ENCODE results near the gene NIN.
"Not testable (repeated sequence)": the region's sequence is repeated elsewhere in the genome, so short reads cannot be mapped to it uniquely, and the experiment has no call there.

Gene NIN

DNA sequence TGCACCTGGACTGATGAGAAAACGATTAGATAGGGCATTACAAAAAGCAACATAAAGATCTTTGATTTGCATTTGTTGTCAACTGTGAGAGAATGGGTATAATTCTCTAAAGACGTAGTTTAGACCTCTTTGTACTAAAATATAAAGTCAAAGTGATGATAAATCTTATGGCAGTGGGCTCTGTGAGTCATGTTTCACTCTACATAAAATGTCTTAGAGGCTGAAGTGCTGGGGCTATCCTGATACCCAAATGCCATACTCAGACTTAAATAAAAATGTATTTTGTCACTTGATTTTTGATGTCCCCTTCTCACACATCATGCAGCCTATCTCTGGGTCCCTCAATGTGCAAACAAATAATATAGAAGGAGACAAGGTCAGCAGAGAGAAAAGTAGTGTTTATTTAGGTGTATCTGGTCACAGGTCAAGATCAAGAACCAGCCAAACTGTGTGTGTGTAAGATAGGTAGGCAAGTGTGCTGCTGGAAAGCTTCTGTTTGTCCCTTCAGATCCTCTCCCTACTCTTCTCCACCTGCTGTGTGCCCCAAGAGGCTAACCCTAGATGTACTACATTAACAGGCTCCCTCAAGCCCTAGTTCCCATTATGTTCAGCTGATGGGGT lies 7.0 kb upstream of the NIN start:
- DNase-seq (ENCODE audit: low read depth): no peak

DNA sequence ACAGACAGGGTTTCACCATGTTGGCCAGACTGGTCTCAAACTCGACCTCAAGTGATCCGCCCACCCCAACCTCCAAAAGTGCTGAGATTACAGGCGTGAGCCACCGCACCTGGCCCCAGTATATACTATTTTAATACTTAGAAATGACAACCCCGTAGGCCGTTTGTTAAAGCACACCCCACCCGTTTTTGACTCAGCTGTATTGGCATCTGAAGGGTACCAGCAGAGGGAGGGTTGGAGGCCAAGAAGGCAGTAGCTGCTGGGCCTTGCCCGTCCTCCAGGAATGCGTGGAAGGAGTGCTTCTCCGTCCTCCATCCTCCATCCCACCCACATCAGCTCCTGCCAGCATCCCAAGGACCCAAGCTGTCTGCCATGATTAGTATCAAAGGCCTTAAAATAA lies 6.3 kb upstream of the NIN start:
- no peak for DNase-seq (ENCODE audit: low read depth)

DNA sequence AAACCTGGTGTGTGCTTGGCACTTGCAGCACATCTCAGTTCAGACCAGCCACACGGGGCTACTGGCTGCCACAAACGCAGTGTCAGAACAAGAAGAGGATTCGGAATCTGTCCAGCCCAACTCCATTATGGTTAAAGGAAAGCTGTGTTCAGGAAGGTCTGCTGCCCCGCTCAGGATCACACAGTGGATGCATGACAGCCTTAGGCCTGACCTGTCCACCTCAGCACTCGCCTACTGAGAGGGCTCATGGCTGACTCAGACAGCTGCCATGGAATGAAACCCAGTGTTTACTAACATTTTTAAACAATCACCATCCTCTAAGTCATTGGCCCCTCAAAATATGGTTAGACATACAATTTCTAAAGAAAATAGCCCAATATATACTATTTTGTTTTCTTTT lies 5.6 kb upstream of the NIN start:
- DNase-seq (ENCODE audit: low read depth): no peak

DNA sequence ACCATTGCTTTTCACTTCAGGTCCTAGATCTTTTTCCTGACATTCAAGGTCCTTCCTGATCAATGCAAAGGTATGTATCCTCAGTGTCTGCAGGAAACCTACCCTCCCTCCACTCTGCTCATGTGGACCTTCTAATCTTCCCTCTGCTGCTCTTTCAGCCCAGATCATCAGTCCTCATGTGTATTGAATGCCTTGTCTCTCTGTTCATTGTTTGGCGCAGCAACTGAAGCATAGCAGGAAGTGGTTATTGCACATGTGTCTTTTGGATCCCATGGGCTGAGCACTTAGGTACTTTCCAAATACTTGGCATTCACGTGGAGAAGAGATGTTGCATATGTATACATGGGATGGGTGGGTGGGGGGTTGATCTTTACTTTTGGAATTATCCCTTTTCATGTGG lies 4.3 kb upstream of the NIN start:
- DNase-seq (ENCODE audit: low read depth): no peak

DNA sequence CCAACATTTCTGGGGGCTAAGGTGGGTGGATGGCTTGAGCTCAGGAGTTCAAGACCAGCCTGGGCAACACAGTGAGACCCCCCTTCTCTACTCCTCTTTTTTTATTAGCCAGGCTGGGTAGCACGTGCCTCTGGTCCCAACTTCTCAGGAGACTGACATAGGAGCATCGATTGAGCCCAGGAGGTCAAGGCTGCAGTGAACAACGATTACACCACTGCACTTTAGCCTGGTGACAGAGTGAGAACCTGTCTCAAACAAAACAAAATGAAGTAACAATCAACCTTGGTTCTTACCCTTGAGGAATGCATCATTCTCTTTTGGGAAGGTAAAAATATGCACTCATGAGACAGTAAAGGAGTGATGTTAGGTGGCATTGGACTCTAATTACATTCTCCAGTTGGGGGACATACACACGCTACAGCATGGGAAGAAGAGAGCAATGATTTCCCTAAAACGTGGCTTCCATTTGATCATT lies 3.9 kb upstream of the NIN start:
- DNase-seq (ENCODE audit: low read depth): no peak

DNA sequence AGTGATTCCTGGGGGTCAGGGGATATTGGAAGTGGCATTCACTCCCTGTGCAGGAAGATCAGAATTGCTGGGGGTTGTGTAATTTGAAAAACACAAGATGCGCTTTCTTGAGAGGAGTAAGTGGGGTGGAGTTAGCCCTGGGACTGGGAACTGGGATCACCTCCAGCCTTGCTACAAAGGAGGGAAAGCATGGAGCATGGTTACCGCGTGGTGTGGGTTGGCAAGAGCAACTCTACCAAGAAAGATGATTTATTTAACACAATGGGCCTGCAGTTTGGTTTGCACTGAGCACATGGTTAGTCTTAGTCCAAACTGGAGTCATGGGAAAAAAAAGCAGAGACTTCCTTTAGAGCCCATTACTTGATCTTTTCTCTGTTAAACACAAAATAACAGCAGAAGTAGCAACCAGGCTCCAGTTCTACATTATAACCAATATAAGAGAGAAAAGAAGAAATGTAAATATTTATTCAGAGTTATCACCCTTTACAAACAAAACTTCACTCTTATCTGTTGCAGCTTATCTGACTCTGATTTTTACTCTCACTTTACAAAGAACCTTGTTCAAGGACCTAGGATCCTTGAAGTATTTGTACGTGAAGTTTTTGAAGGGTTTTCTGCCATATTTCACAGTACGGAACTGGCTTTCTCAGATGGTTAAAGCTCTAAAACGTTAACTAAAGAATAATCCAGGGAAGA lies 2.1 kb upstream of the NIN start:
- no peak for DNase-seq (ENCODE audit: low read depth)

DNA sequence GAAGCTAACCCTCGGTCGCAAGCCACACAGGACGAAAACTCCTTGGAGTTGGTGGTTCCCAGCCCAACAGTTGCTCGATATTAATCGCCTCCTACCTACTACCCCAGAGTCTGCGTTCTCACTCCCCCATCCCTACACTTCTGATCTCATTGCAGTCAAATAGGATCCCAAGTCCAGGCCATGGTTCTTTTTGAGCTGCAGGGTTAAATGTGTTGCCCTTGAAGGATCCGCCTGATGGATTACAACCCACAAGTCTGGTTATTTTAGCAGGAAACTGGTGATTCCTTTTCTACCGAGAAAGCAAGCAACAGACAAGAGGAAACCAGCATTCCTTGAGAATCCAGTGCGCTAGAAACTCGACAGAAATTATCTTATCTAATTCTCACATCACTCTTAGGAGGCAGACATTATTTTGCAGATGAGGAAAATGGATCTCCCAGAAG lies 785 bp upstream of the NIN start:
- DNase-seq (ENCODE audit: low read depth): no peak

DNA sequence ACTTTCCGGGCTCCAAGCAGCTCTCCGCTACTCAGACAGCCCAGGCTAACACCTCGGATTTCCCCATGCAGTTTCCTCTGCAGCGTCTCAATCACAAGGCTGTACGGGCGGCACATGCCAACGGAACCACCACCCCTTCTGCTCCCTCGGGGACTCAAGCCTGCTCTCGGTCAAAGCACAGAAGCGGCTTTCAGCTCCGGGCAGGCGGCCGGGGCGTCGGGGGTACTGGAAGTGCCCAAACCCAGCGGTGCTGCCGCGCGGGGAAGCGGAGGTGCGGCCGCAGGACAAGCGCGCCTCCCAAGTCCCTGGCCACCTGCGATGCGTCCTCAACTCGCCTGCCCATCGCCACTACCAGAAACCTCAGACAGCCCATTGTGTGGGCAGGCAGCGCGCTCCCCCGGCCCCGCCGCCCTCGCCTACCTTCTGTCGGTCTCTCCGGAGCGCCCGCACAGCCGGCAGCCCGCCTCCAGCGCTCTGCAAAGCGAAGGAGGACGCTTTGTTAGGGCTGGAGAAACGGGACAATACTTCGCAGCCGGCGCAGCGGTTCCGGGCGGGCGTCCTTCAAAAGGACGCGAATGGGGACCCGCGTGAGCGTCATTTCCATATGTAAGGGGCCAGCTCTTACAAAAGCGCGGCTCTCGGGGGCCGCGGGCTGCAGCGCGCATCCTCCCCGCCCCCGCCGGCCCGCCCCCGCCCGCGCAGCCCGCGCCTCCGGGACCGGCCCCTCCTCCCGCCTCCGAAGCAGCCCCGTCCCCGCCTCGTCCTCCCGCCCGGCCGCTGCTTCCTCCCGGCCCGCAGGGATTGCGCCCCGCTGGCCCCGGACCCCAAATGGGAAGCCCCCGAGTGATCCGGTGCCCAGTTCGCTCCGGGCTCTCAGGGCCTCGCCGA lies 674 bp downstream of the NIN start:
- DNase-seq (ENCODE audit: low read depth): peak; percentile 58

DNA sequence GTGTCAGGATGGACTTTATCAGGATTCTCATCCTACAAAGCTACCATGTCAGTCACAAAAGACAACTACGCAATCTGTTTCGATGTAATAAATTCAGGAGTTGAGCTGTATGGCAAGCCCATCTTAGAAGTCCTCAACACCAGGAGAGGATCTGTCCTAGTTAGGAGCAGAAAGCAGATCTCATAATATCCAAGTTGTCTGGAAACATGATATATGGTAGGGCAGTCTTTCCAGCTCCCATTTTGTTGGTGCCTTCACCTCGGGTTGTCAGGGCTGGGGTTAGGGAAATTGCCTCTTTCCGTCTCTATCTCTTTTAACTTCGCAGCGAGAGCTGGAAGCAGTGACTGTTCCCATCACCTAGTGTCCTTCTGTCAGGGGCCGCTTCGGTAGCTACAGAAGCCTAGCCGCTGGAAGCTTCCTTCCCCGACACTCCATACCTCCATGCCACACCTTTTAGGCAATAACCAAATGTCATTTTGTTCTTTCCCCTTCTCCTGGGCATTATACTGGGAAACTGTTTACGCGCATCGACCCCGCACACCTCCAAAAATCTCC lies 1.4 kb downstream of the NIN start:
- DNase-seq (ENCODE audit: low read depth): no peak

DNA sequence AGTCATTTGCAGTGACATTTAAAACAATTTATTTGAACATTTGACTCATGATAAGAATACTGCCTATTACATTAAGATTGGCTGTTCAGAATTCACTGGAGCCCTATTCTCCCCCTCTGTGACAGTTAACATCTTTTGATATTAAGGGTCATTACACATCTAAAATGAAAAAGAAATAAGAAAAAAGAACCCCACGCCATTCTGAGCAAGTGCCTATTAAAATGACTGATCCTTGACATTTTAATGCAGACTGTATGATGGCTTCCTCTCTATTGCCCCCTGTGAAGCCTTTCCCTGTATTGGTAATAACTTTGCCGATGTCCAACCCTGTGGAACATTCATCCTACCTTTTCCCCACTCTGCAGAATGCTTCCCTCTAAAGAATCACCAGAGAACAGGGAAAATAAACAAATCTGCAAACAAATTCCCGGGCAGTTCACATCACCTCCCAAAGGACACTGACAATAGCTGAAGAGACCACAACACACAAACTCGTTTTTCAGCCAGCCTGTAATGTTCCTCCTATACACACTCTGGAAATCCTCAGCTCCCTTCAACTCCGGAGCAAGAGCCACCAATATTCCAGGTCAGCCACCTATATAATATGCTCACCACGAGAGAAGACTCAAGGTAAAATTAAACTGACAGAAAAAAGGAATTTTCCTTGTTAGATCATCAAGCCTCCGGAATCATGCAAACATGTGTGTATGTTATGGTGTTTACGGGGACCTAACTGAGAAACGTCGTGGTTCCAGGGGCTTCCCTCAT lies 2.1 kb downstream of the NIN start:
- DNase-seq (ENCODE audit: low read depth): no peak

DNA sequence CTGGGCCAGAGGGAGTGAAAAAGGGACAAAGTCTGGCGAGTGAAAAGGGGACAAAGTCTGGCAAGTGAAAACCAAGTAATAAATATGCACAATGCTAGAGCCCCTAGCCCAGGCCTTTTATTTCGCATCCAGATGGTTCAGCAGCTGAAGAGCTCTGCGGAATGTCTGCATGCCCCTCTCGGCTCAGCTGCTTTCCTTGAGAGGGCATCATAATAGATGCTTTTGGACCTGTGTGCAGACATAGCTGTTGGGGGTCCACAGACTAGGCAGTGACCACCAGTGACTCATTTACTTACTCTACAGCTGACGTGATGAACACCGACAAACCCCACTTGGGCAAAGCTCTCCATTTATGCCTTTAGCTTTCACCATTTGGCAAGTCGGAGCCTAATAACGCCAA lies 4.3 kb downstream of the NIN start:
- DNase-seq (ENCODE audit: low read depth): no peak

DNA sequence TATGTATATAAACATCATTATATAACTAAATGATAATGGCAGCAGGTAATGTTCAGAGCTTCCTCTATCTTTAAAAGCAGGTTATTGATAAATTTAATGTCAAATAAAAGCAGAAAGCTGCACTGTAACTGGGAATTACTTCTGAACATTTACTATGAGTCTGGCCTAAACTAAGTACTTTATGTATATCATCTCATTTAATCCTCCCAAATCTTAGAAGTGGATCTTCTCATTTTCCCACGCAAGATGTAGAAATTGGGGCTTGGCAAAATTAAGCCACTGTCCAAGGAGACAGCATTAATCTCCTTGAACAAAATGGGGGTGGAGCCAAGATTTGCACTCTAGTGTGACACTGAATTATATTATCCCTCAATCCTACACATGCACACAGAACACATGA lies 5.7 kb downstream of the NIN start:
- no peak for DNase-seq (ENCODE audit: low read depth)

DNA sequence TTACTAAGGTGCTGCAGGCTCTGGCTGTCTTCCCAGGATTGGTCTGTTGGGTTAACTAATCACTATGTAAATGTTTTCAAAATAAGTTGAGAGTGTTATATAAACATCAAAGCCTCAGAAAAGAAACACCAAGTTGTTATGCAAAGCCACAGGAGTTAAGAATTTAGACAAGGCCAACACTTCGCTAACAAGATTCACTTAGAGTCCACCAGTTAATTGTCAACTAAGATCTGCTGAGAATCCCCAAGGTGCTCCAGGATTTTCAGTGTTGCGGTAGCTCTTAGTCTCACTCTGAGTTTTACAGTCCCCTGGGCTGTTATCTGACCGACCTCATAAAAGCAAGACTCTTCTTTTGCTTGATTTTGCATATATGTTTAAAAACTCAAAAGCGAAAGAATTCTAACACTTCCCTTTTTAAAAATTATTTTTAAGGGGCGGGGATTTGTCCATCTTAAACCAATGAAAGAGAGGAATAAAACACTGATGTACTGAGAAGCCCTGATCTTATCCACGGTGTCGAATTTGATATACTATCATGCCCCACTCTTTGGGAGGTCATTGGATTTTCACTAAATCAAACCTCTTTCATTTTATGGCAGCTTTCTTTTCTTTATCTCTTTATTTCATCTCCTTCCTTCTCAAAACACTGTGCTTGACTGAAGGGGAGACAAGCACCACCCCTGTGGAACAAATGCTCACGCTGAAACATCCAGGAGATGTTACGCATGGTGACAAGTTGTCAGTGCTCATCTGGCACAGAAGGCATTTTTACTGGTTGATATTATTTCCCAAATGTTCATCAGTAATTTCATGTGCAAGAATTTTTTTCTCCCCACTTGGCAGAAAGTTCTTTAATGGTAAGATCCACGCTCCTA lies 7.0 kb downstream of the NIN start:
- no peak for DNase-seq (ENCODE audit: low read depth)

DNA sequence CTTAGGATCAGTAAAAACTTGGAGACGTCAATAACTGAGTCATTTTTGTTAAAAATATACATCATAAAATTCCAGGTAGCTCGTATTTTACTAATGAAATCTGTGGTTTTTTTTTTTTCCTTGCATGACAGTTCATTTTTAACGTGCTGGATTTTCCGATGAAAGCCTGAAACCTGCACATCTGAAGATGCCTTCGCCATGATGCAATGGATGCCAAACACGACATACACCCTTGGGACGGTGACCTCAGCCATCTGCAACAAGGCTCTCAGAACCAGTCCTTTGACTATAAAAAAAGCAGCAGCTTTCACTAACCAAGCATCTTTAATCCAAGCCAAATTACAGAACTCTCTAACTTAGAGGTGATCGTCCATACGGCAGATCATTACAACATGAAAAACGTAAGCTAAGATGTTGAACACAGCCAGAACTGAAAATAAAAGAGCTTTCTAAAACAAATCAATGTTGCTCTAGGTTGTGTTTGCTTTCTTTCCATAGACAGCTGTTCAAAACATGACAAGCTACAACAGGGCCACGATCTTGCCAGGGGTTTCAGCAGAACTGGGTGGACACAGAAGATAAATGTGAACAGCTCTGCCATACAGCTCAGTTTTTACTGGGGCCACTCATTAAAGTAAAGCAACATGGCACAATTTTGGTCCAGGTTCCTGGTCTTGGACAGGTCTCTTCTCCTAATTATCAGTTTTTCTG lies 7.8 kb downstream of the NIN start:
- no peak for DNase-seq (ENCODE audit: low read depth)

DNA sequence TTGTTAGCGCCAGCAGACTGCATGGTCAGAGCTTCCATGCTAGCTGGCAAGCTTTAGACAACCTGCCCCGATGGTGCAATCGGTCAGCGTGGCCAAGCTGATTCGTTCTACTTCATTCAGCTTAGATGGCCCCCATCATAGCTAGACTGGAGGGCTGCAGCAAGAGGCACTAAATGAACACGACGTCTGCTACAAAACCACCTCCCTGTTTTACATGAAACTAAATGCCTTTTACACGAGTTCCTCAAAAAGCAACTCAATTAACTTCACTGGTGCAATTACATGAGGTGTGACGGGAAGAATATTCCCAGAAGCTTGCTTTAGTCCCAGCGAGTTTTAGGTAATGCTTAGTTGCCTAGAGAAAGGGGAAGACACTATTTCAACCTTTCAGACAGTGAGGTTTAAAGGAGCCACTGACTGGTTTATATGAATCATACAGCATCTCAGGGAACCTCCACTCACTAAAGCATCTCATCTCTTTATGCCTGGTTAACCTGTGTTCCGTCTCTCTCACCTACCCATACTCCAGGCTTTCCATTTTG lies 8.4 kb downstream of the NIN start:
- no peak for DNase-seq (ENCODE audit: low read depth)

DNA sequence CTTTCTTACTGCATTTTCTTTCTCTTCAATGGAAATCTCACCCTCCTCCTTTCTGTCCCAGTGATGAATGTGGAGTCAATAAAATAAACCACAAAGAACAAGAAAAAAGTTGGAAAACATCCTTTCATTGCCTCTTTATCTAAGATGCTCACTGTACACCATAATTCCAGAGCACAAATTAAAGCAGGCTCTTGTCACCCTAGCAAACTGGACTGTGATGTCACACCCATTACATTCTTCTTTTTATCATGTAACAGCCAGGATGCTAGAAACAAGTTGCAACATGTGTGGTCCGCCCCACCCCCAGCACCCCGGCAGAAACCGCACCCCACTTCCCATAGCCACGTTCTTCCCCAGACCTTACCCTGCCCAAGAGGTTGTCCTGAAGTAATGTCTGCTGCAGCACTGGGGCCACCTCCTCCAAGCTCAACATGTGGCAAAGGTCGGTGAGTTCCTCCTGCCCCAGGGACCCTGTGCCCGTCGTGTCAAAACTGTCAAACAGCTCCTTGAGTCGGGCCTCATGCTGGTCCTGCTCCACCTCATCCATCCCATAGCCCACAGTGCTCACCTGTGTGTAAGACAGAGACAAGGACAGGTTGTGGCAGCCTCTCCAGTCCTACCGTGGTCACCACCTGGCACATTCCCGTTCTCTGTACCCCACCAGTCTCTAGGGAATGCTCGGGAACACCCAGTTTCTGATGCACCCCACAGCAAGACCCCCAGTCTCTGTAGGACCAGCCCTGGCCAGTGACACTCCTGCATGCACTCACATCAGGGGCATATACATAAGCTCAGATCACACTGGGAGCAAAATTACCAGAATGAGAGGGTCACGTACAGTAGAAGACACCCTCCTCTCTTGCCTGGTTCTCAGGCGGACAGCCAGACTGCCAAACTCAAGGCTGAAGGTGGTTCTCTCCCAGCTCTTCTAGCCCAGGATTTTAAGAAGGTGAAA lies 9.2 kb downstream of the NIN start:
- no peak for DNase-seq (ENCODE audit: low read depth)

DNA sequence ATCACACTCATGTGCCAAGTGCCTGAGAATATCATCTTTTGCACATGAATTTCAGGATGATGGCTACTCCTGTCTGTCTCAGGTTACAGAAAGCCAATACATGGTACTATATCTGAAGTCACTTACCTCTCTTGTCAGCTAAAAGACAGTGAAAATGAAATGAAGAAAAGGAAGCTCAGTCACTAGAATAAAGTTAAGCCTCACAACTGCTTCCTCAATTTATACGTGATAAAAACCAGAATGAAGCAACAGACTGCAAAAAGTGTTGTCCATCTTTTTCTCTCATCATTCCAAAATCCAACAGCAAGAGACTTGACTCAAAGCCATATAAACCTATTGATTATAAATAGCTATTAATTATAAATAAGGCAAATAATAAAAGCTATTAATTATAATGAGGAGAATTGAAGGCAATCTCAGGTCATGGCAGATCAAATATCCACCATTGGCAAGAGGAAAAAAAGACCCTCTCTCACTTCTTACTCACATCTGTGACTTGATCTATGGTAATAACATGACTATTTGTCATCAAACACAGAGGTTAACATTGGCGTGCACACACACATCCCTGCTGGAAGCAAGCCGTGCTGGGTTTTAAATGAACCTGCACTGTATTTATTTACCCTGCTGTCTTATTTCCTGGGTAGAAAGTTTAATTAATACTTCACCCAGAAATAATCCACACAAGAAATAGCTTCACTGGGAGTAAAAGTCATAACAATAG lies 10.0 kb downstream of the NIN start:
- no peak for DNase-seq (ENCODE audit: low read depth)

DNA sequence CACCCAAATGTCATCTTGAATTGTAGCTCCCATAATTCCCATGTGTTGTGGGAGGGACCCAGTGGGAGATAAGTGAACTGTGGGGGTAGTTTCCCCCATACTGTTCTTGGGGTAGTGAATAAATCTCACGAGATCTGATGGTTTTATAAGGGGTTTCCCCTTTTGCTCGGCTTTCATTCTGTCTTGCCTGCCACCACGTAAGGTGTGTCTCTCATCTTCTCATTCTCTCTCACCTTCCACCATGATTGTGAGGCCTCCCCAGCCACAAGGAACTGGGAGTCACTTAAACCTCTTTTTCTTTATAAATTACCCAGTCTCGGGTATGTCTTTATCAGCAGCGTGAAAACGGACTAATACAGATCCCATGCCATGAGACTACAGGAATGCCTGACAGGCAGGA lies 11.7 kb downstream of the NIN start:
- not testable (repeated sequence) for DNase-seq (ENCODE audit: low read depth)
